HG02973 (cell line): Measurements from ENCODE around the gene PGAM2.

ENCODE experiments used
- ATAC-seq: cut with Tn5 transposase; IDR thresholded peaks from one replicate; pipeline ENCODE4 v1.9.1; 2021; ENCODE audit warnings: moderate library complexity; ENCODE audit not compliant: unreplicated experiment

Gene PGAM2

GRCh38 chr7:44103923-44104859 lies 38.8 kb upstream of the PGAM2 start, which contains the start of gene AEBP1:
TSS of gene AEBP1 (plus strand) at chr7:44104345. CDS start at chr7:44104666, 321 bp downstream.
- ATAC-seq: no peak

GRCh38 chr7:44103566-44103922 lies 38.2 kb upstream of the PGAM2 start:
- ATAC-seq: no peak

- no peak for ATAC-seq
Measured at GRCh38 chr7:44102846-44103565, 37.6 kb upstream of the PGAM2 start.

- no peak for ATAC-seq
Measured at GRCh38 chr7:44101966-44102845, 36.8 kb upstream of the PGAM2 start.

- ATAC-seq: no peak
Measured at GRCh38 chr7:44101303-44101965, 36.1 kb upstream of the PGAM2 start.

- no peak for ATAC-seq
Measured at GRCh38 chr7:44100458-44101302, 35.3 kb upstream of the PGAM2 start.

GRCh38 chr7:44099669-44100068 lies 34.3 kb upstream of the PGAM2 start:
- ATAC-seq: no peak

GRCh38 chr7:44098092-44099068 lies 33.0 kb upstream of the PGAM2 start:
- no peak for ATAC-seq

GRCh38 chr7:44097064-44097932 lies 31.9 kb upstream of the PGAM2 start:
- no peak for ATAC-seq

GRCh38 chr7:44096326-44096881 lies 31.0 kb upstream of the PGAM2 start:
- no peak for ATAC-seq

- no peak for ATAC-seq
Measured at GRCh38 chr7:44095781-44096180, 30.4 kb upstream of the PGAM2 start.

- no peak for ATAC-seq
Measured at GRCh38 chr7:44094883-44095592, 29.7 kb upstream of the PGAM2 start.

- no peak for ATAC-seq
Measured at GRCh38 chr7:44094365-44094764, 29.0 kb upstream of the PGAM2 start.

- ATAC-seq: no peak
Measured at GRCh38 chr7:44093102-44093641, 27.8 kb upstream of the PGAM2 start.

- ATAC-seq: no peak
Measured at GRCh38 chr7:44087911-44088838, 22.8 kb upstream of the PGAM2 start.
